Measurements from ENCODE around the gene GAGE12D.
"Not testable (repeated sequence)": the region's sequence is repeated elsewhere in the genome, so short reads cannot be mapped to it uniquely, and the experiment has no call there.

DNA sequence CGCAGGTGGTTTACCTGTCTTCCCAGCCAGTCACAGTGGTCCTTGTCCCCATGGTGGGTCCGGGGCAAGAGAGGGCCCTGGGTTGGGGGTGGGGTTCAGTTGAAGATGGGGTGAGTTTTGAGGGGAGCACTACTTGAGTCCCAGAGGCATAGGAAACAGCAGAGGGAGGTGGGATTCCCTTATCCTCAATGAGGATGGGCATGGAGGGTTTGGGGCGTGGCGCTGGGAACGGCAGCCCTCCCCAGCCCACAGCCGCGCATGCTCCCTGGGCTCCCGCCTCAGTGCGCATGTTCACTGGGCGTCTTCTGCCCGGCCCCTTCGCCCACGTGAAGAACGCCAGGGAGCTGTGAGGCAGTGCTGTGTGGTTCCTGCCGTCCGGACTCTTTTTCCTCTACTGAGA, at the start of gene GAGE12D:
- TF ChIP-seq, protein P1, sequence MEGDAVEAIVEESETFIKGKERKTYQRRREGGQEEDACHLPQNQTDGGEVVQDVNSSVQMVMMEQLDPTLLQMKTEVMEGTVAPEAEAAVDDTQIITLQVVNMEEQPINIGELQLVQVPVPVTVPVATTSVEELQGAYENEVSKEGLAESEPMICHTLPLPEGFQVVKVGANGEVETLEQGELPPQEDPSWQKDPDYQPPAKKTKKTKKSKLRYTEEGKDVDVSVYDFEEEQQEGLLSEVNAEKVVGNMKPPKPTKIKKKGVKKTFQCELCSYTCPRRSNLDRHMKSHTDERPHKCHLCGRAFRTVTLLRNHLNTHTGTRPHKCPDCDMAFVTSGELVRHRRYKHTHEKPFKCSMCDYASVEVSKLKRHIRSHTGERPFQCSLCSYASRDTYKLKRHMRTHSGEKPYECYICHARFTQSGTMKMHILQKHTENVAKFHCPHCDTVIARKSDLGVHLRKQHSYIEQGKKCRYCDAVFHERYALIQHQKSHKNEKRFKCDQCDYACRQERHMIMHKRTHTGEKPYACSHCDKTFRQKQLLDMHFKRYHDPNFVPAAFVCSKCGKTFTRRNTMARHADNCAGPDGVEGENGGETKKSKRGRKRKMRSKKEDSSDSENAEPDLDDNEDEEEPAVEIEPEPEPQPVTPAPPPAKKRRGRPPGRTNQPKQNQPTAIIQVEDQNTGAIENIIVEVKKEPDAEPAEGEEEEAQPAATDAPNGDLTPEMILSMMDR (IDR thresholded peaks at IDR 0.05), result not testable (repeated sequence)
- TF ChIP-seq EZH2 (IDR thresholded peaks at IDR 0.05; ENCODE audit: borderline replicate concordance, insufficient read depth, low read depth, low read length, poor library complexity, severe bottlenecking), result not testable (repeated sequence)
